H9 (cell line): ENCODE results near the gene DISC1. TPM values are rescaled to one million over a fixed set of nuclear protein-coding genes. Genes with fewer than 3 reads are reported as not detected.

Experiments
- DNase-seq: peaks from one replicate; pipeline ENCODE4 v3.0.0-alpha.2; 2017
- H2AFZ ChIP-seq: one replicate; pipeline ENCODE4 v1.6.1; 2013; ENCODE audit warnings: mild to moderate bottlenecking, low read length, control low read depth, moderate library complexity
- H2AK5ac ChIP-seq: 2 replicates; pipeline ENCODE4 v1.6.1; 2013; ENCODE audit warnings: low read length, control low read depth, mixed read lengths; ENCODE audit not compliant: insufficient read length
- H2BK120ac ChIP-seq: one replicate; pipeline ENCODE4 v1.6.1; 2013; ENCODE audit warnings: low read depth, mild to moderate bottlenecking, low read length, control low read depth, inconsistent platforms; ENCODE audit not compliant: poor library complexity, severe bottlenecking
- H2BK12ac ChIP-seq: 2 replicates; pipeline ENCODE4 v1.6.1; 2013; ENCODE audit warnings: low read length, control low read depth, mixed read lengths, low read depth; ENCODE audit not compliant: insufficient read length
- H2BK15ac ChIP-seq: 2 replicates; pipeline ENCODE4 v1.6.1; 2013; ENCODE audit warnings: low read depth, low read length, control low read depth
- H2BK20ac ChIP-seq: one replicate; pipeline ENCODE4 v1.6.1; 2013; ENCODE audit warnings: low read depth, mild to moderate bottlenecking, low read length, control low read depth, inconsistent platforms; ENCODE audit not compliant: poor library complexity, severe bottlenecking
- H2BK5ac ChIP-seq: 2 replicates; pipeline ENCODE4 v1.6.1; 2013; ENCODE audit warnings: low read length, control low read depth, mixed read lengths; ENCODE audit not compliant: insufficient read length
- H3K14ac ChIP-seq: 2 replicates; pipeline ENCODE4 v1.6.1; 2013; ENCODE audit warnings: low read length, control low read depth; ENCODE audit not compliant: insufficient read depth
- H3K18ac ChIP-seq: 2 replicates; pipeline ENCODE4 v1.6.1; 2013; ENCODE audit warnings: low read depth, mild to moderate bottlenecking, mixed read lengths, low read length, control low read depth; ENCODE audit not compliant: insufficient read length
- H3K23ac ChIP-seq: 2 replicates; pipeline ENCODE4 v1.6.1; 2013; ENCODE audit warnings: low read length, control low read depth, mixed read lengths, low read depth; ENCODE audit not compliant: insufficient read length
- H3K23me2 ChIP-seq: 2 replicates; pipeline ENCODE4 v1.6.1; 2013; ENCODE audit warnings: low read depth, mild to moderate bottlenecking, mixed read lengths, low read length, control low read depth; ENCODE audit not compliant: insufficient read length, poor library complexity, severe bottlenecking
- H3K27ac ChIP-seq: 2 replicates; pipeline ENCODE4 v1.5.1; 2013; ENCODE audit warnings: low read length, control low read depth, mixed read lengths, low read depth; ENCODE audit not compliant: insufficient read length
- H3K27me3 ChIP-seq: 2 replicates; pipeline ENCODE4 v1.6.1; 2013; ENCODE audit warnings: low read length, control low read depth, inconsistent platforms; ENCODE audit not compliant: insufficient read depth
- H3K4ac ChIP-seq: 2 replicates; pipeline ENCODE4 v1.6.1; 2013; ENCODE audit warnings: low read depth, mild to moderate bottlenecking, control low read depth, inconsistent platforms, low read length, moderate library complexity
- H3K4me1 ChIP-seq: 2 replicates; pipeline ENCODE4 v1.6.1; 2013; ENCODE audit warnings: low read length, control low read depth, inconsistent platforms; ENCODE audit not compliant: insufficient read depth
- H3K4me2 ChIP-seq: 2 replicates; pipeline ENCODE4 v1.6.1; 2013; ENCODE audit warnings: low read length, control low read depth, mixed read lengths; ENCODE audit not compliant: insufficient read length, insufficient read depth
- H3K56ac ChIP-seq: 2 replicates; pipeline ENCODE4 v1.6.1; 2013; ENCODE audit warnings: low read depth, mild to moderate bottlenecking, mixed read lengths, low read length, control low read depth; ENCODE audit not compliant: insufficient read length
- H3K79me1 ChIP-seq: 2 replicates; pipeline ENCODE4 v1.6.1; 2013; ENCODE audit warnings: low read depth, mild to moderate bottlenecking, moderate library complexity, low read length, control low read depth, inconsistent platforms; ENCODE audit not compliant: insufficient read depth, poor library complexity, severe bottlenecking
- H3K79me2 ChIP-seq: 2 replicates; pipeline ENCODE4 v1.6.1; 2013; ENCODE audit warnings: low read length, control low read depth, inconsistent platforms; ENCODE audit not compliant: insufficient read depth
- H3K9ac ChIP-seq: 2 replicates; pipeline ENCODE4 v1.6.1; 2013; ENCODE audit warnings: low read length, control low read depth, mixed read lengths; ENCODE audit not compliant: insufficient read length; ENCODE audit errors: extremely low read depth
- H3K9me3 ChIP-seq: one replicate; pipeline ENCODE4 v1.6.1; 2013; ENCODE audit warnings: low read depth, low read length, inconsistent platforms; ENCODE audit not compliant: control insufficient read depth
- H3T11ph ChIP-seq: one replicate; pipeline ENCODE4 v1.6.1; 2013; ENCODE audit warnings: mild to moderate bottlenecking, low read length, control low read depth, inconsistent platforms
- H4K20me1 ChIP-seq: one replicate; pipeline ENCODE4 v1.6.1; 2013; ENCODE audit not compliant: control insufficient read depth, insufficient read length, insufficient read depth
- H4K5ac ChIP-seq: 2 replicates; pipeline ENCODE4 v1.6.1; 2013; ENCODE audit warnings: low read depth, mild to moderate bottlenecking, mixed read lengths, low read length, control low read depth; ENCODE audit not compliant: insufficient read length
- H4K8ac ChIP-seq: replicated peaks from 2 replicates; pipeline ENCODE4 v1.6.1; 2013; ENCODE audit warnings: low read length, control low read depth, mixed read lengths, low read depth; ENCODE audit not compliant: insufficient read length
- H4K91ac ChIP-seq: 2 replicates; pipeline ENCODE4 v1.6.1; 2013; ENCODE audit warnings: low read depth, mild to moderate bottlenecking, moderate library complexity, mixed read lengths, low read length, control low read depth; ENCODE audit not compliant: insufficient read length
- H3K27ac Mint-ChIP-seq, 3 experiments: 2 replicates in 2 of 3; 3 replicates in 1 of 3; pipeline ENCODE4 v1.8.0; 2020 to 2021; ENCODE audit warnings: mixed read lengths in 3 of 3, mild to moderate bottlenecking in 1 of 3, moderate library complexity in 1 of 3
- H3K27me3 Mint-ChIP-seq: 2 replicates; pipeline ENCODE4 v1.8.0; 2021; ENCODE audit warnings: low read depth, mild to moderate bottlenecking, moderate library complexity, mixed read lengths
- H3K36me3 Mint-ChIP-seq, 3 experiments: 2 replicates in 2 of 3; 3 replicates in 1 of 3; pipeline ENCODE4 v1.8.0; 2020 to 2021; ENCODE audit warnings: low read depth in 3 of 3, mixed read lengths in 3 of 3; ENCODE audit not compliant: insufficient read depth in 1 of 3
- H3K4me1 Mint-ChIP-seq, 2 experiments: 2 replicates each; pipeline ENCODE4 v1.8.0; 2020; ENCODE audit warnings: mixed read lengths in 2 of 2
- H3K4me3 Mint-ChIP-seq, 2 experiments: 2 replicates in 1 of 2; 3 replicates in 1 of 2; pipeline ENCODE4 v1.8.0; 2020 to 2021; ENCODE audit warnings: mild to moderate bottlenecking in 2 of 2, mixed read lengths in 2 of 2, moderate library complexity in 1 of 2
- H3K9me3 Mint-ChIP-seq, 2 experiments: 2 replicates in 1 of 2; 3 replicates in 1 of 2; pipeline ENCODE4 v1.8.0; 2020; ENCODE audit warnings: mild to moderate bottlenecking in 2 of 2, mixed read lengths in 2 of 2, moderate library complexity in 1 of 2
- CTCF ChIP-seq: fragments of 200-600 bp; sonication (generic); conservative IDR thresholded peaks from 3 replicates; pipeline ENCODE4 v1.8.0; 2021; ENCODE audit warnings: antibody characterized with exemption, mild to moderate bottlenecking
- WGBS: extraction: QIAGEN DNeasy Blood & Tissue Kit; methylation state at CpG from one replicate; pipeline ENCODE4 v1.1.7; 2013; ENCODE audit warnings: missing lambda C conversion rate, low lambda C conversion rate, mixed read lengths; ENCODE audit not compliant: insufficient read length; ENCODE audit errors: extremely low coverage; 5-methylcytosine and 5-hydroxymethylcytosine counted together
- total RNA-seq: library from RNA; stranded (reverse); gene quantifications from 2 replicates; pipeline ENCODE4 v1.2.1, GENCODE V29; 2021

DISC1 gene
- total RNA-seq, 1 experiment from 2014 or later, result 2.5 TPM

- TF ChIP-seq CTCF, result no peak
- H4K20me1 ChIP-seq, result no peaks in the 10 kb centered on the region
- no peak overlapping the region for H2BK15ac ChIP-seq
- no peak overlapping the region for H2BK120ac ChIP-seq
- H3T11ph ChIP-seq, result no peak overlapping the region
- no CpG with 5 or more reads among the region's 3 CpGs for WGBS
- no peak overlapping the region for H4K5ac ChIP-seq
- no peak overlapping the region for H3K4me3 Mint-ChIP-seq
- no peaks in the 10 kb centered on the region for H3K79me2 ChIP-seq
- no peak overlapping the region for H3K14ac ChIP-seq
- no peak overlapping the region for H4K91ac ChIP-seq
- no peak overlapping the region for H2BK20ac ChIP-seq
- H3K9ac ChIP-seq, result no peak overlapping the region
- H2AFZ ChIP-seq, result no peak overlapping the region
- H3K9me3 ChIP-seq, result no peaks in the 10 kb centered on the region
- no peaks in the 10 kb centered on the region for H3K79me1 ChIP-seq
- H3K4me1 ChIP-seq, result peaks cover 3% of the 10 kb centered on the region; the same call in 1 of the 2 replicates
- no peak for DNase-seq
- H3K36me3 Mint-ChIP-seq, result peaks cover 0 to 4% (median 1%) of the 10 kb centered on the region in 3 experiments; a peak in 1 of 7 replicates
- H3K4ac ChIP-seq, result no peak overlapping the region
- H2AK5ac ChIP-seq, result no peak overlapping the region
- H3K23ac ChIP-seq, result no peak overlapping the region
- no peak overlapping the region for H3K56ac ChIP-seq
- no peak overlapping the region for H2BK12ac ChIP-seq
- no peaks in the 10 kb centered on the region for H3K27me3 ChIP-seq
- H3K4me1 Mint-ChIP-seq, result peaks cover 14 to 15% of the 10 kb centered on the region in 2 experiments
- H3K23me2 ChIP-seq, result no peaks in the 10 kb centered on the region
- H3K4me2 ChIP-seq, result no peak overlapping the region
- H3K9me3 Mint-ChIP-seq, result peaks cover 12 to 19% of the 10 kb centered on the region in 2 experiments
- no peak overlapping the region for H3K18ac ChIP-seq
- H3K27me3 Mint-ChIP-seq, result peaks cover 5% of the 10 kb centered on the region
- no peak overlapping the region for H3K27ac Mint-ChIP-seq
- no peak overlapping the region for H3K27ac ChIP-seq
- no peak overlapping the region for H4K8ac ChIP-seq
- H2BK5ac ChIP-seq, result no peak overlapping the region
Measured at GRCh38 chr1:231665726-231666125, 39.1 kb downstream of the DISC1 start.
